Measurements from ENCODE around the gene DIAPH2. TPM values are rescaled to one million over a fixed set of nuclear protein-coding genes. Genes with fewer than 3 reads are reported as not detected.

Gene DIAPH2
- total and polyA plus RNA-seq, 9 of the 15 experiments (the other 6 are each of a cell fraction or from before 2014, with no cell fraction given) = 0.01 to 0.18 (median 0.07) TPM; not detected in 1

DNA sequence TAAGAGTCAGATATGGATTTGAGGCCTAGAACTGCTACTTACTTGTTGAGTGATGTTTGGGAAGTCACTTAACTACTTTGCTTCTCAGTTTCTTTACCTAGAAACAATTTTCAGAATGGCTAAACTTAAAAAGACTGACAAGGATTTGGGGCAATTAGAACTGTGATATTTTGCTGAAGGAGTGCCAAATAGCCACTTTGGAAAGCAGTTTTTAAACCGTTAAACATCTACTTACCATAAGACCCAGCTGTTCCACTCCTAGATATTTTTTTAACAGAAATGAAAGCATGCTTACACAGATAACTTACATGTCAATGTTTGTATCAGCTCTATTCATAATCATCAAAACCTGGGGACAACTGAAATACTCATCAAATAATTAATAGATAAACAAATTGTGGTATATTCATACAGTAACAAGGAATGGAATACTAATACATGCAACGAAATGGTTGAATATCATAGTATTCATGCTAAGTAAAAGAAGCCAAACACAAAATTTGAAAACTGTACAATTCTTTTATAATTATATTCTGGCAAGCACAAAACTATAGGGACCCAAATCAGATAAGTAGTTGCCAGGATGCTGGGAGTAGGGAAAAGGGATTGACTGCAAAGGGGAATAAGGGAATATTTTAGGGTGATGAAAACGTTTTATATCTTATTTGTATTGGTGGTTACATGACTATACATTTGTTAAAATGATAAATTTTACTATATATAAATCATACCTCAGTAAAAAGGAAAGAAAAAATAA lies 223.1 kb downstream of the DIAPH2 start:
- H3K79me2 ChIP-seq (ENCODE audit: control insufficient read depth, insufficient read depth, low read length) = no peaks in the 10 kb centered on the region
- H2AFZ ChIP-seq (ENCODE audit: low read depth, low read length) = no peak overlapping the region
- no peaks in the 10 kb centered on the region for H3K9me1 ChIP-seq (ENCODE audit: control insufficient read depth, insufficient read depth, low read length)
- 0% methylated on average over 3 of the region's 3 CpGs for WGBS (ENCODE audit: insufficient coverage, low coverage, missing lambda C conversion rate)
- H4K20me1 ChIP-seq (replicated peaks; ENCODE audit: control insufficient read depth, insufficient read depth, low read length) = no peaks in the 10 kb centered on the region
- no peak overlapping the region for H3K9ac ChIP-seq (ENCODE audit: insufficient read depth in 1 of 2, low read depth in 2 of 2, low read length in 2 of 2)
- no peak overlapping the region for H3K4me2 ChIP-seq (ENCODE audit: insufficient read depth, low read length)
- H3K36me3 ChIP-seq (ENCODE audit: control insufficient read depth, insufficient read depth, low read length) = no peaks in the 10 kb centered on the region
- no peak overlapping the region for H3K4me3 ChIP-seq
- H3K4me1 ChIP-seq (replicated peaks in 1 of 2; ENCODE audit: control insufficient read depth in 2 of 2, insufficient read depth in 2 of 2, low read length in 2 of 2) = no peaks in the 10 kb centered on the region
- DNase-seq (ENCODE audit: extremely low read depth in 1 of 4, low spot score in 3 of 4) (no peak), ATAC-seq (no peak), FAIRE-seq (no peak)
- H3K27me3 ChIP-seq (ENCODE audit: control insufficient read depth in 2 of 2, insufficient read depth in 2 of 2, low read length in 2 of 2) = no peaks in the 10 kb centered on the region
- ChIA-PET CTCF (ENCODE audit: low intra/inter-chr PET ratio) (no interaction called here), POLR2A (no interaction called here)
- H3K9me3 ChIP-seq (replicated peaks; ENCODE audit: control insufficient read depth, insufficient read depth, low read depth, low read length) = no peaks in the 10 kb centered on the region
- BruUV-seq (replicated peaks) = no TSS peak
- intact Hi-C loops (cut with micrococcal nuclease) = no loop called here
- in situ Hi-C loops (cut with MboI) = no loop called here
- TF ChIP-seq, protein P1, sequence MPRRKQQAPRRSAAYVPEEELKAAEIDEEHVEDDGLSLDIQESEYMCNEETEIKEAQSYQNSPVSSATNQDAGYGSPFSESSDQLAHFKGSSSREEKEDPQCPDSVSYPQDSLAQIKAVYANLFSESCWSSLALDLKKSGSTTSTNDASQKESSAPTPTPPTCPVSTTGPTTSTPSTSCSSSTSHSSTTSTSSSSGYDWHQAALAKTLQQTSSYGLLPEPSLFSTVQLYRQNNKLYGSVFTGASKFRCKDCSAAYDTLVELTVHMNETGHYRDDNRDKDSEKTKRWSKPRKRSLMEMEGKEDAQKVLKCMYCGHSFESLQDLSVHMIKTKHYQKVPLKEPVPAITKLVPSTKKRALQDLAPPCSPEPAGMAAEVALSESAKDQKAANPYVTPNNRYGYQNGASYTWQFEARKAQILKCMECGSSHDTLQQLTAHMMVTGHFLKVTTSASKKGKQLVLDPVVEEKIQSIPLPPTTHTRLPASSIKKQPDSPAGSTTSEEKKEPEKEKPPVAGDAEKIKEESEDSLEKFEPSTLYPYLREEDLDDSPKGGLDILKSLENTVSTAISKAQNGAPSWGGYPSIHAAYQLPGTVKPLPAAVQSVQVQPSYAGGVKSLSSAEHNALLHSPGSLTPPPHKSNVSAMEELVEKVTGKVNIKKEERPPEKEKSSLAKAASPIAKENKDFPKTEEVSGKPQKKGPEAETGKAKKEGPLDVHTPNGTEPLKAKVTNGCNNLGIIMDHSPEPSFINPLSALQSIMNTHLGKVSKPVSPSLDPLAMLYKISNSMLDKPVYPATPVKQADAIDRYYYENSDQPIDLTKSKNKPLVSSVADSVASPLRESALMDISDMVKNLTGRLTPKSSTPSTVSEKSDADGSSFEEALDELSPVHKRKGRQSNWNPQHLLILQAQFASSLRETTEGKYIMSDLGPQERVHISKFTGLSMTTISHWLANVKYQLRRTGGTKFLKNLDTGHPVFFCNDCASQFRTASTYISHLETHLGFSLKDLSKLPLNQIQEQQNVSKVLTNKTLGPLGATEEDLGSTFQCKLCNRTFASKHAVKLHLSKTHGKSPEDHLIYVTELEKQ (CRISPR knock-in tag; IDR thresholded peaks at IDR 0.05) = no peak
- TF ChIP-seq STAT5B (CRISPR knock-in tag; IDR thresholded peaks at IDR 0.05) (no peak), ZNF282 (CRISPR knock-in tag; IDR thresholded peaks at IDR 0.05) (no peak), TEAD2 (tag; IDR thresholded peaks at IDR 0.05) (no peak), ARID2 (IDR thresholded peaks at IDR 0.05) (no peak), ZKSCAN1 (IDR thresholded peaks at IDR 0.05; ENCODE audit: low read depth, low read length) (no peak), ZC3H11A (IDR thresholded peaks at IDR 0.05; ENCODE audit: low read depth, low read length) (no peak)
- TF ChIP-seq, protein P2, sequence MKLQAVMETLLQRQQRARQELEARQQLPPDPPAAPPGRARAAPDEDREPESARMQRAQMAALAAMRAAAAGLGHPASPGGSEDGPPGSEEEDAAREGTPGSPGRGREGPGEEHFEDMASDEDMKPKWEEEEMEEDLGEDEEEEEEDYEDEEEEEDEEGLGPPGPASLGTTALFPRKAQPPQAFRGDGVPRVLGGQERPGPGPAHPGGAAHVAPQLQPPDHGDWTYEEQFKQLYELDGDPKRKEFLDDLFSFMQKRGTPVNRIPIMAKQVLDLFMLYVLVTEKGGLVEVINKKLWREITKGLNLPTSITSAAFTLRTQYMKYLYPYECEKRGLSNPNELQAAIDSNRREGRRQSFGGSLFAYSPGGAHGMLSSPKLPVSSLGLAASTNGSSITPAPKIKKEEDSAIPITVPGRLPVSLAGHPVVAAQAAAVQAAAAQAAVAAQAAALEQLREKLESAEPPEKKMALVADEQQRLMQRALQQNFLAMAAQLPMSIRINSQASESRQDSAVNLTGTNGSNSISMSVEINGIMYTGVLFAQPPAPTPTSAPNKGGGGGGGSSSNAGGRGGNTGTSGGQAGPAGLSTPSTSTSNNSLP (IDR thresholded peaks at IDR 0.05; ENCODE audit: borderline replicate concordance, low read depth, low read length) = no peak
- no peak overlapping the region for H3K27ac ChIP-seq (ENCODE audit: extremely low read depth, low read depth, low read length)
